22Rv1 (cell line): ENCODE measurements around the gene MAP7.

ENCODE experiments used
- CTCF ChIP-seq: fragments of 450-650 bp; IDR thresholded peaks from 2 replicates; pipeline ENCODE4 v1.5.1; 2017; ENCODE audit warnings: mild to moderate bottlenecking
- ZFX ChIP-seq: fragments of 450-650 bp; IDR thresholded peaks from 2 replicates; pipeline ENCODE4 v1.6.1; 2017; ENCODE audit warnings: antibody characterized with exemption, borderline replicate concordance

- no peak for TF ChIP-seq CTCF
- no peak for TF ChIP-seq ZFX
Observed at GRCh38 chr6:136501514-136501913, 48.7 kb downstream of the MAP7 start.
